HT-29 (cell line): ENCODE results near the gene EXO1. TPM values are rescaled to one million over a fixed set of nuclear protein-coding genes. Genes with fewer than 3 reads are reported as not detected.
"Not testable (repeated sequence)": the region's sequence is repeated elsewhere in the genome, so short reads cannot be mapped to it uniquely, and the experiment has no call there.

Experiments used
- DNase-seq: peaks from one replicate; pipeline ENCODE4 v3.0.0-alpha.2; 2015; ENCODE audit warnings: low spot score
- total RNA-seq: library from RNA; depleted of rRNA; stranded (reverse); fragments of >200 nt; shearing (Covaris generic); gene quantifications from 2 replicates; pipeline ENCODE4 v1.2.3, GENCODE V29; 2014

Gene EXO1
- total RNA-seq, 1 experiment from 2014 or later: 7.9 TPM

DNA sequence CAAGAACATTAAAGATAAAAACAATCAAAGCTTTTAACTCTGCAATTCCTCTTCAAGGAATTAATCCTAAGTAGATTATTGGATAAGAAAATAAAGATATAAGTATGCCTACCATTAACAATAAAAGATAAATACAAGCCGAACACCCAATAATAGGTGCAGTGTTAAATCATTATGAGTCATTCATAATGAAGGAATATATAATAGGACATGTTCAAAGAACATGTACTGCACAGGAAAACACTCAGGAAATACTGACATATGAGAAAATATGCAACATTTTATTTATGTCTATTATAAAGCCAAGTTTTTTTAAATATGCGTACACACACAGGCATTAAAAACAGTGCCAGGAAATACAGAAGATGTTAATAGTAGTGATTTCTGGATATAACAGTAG is 11.1 kb upstream of the EXO1 start:
- DNase-seq: no peak

- DNase-seq: no peak
Measured at GRCh38 chr1:241837416-241837815, 10.6 kb upstream of the EXO1 start.

- DNase-seq: no peak
Measured at GRCh38 chr1:241837901-241838300, 10.1 kb upstream of the EXO1 start.

GRCh38 chr1:241838897-241839296 is 9.1 kb upstream of the EXO1 start:
- no peak for DNase-seq

GRCh38 chr1:241839369-241839979 is 8.5 kb upstream of the EXO1 start:
- DNase-seq: no peak

DNA sequence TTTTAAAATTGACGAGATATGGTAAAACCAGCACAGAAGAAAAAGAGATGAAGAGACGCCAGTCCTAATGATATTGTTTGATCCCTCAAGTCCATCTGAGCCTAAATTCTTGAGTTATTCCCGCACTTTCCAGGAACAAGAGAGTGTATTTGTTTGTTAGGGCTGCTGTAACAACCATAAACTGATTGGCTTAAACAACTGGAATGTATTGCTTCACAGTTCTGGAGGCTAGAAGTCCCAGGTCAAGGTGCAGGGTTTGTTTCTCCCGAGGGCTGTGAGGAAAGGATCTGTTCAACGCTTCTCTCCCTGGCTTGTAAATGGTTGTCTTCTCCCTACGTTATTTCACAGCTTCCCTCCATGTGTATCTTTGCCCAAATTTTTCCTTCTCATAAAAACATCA is 7.8 kb upstream of the EXO1 start:
- no peak for DNase-seq

GRCh38 chr1:241841691-241842090 is 6.3 kb upstream of the EXO1 start:
- DNase-seq: no peak

- no peak for DNase-seq
Measured at GRCh38 chr1:241842565-241842964, 5.4 kb upstream of the EXO1 start.

GRCh38 chr1:241844593-241844992 is 3.4 kb upstream of the EXO1 start:
- no peak for DNase-seq

DNA sequence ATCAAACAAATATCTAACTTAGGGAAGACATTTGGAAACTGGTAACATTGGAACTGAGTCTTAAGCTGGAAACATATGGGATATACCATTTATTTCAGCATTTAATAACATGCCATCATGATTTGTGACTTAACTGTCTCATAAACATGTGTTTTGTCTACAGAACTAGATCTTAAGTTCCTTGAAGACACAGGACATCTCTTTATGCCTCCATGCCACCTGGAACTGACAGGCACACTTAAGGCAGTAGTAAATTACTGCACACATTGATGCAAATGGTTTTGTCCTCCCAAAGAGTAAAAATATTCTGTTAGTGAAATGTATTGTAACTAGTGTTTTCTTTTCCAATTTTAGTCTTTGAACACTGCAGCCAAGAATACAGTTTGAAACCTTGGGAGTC is 1.6 kb upstream of the EXO1 start:
- DNase-seq: no peak

GRCh38 chr1:241846862-241847539 is 1.0 kb upstream of the EXO1 start:
- no peak for DNase-seq

DNA sequence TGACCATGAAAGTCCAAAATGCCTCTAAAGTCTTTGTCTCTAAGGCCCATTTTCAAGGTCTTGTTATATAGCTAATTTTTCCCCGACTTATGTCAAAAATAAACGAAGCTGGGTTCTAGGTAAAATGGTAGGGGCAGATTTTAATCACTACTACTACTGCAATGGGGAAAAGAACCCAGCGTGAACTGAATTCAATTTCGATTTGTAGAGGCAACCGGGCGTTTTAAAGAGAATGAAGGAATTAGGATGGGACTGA is 536 bp upstream of the EXO1 start:
- no peak for DNase-seq

DNA sequence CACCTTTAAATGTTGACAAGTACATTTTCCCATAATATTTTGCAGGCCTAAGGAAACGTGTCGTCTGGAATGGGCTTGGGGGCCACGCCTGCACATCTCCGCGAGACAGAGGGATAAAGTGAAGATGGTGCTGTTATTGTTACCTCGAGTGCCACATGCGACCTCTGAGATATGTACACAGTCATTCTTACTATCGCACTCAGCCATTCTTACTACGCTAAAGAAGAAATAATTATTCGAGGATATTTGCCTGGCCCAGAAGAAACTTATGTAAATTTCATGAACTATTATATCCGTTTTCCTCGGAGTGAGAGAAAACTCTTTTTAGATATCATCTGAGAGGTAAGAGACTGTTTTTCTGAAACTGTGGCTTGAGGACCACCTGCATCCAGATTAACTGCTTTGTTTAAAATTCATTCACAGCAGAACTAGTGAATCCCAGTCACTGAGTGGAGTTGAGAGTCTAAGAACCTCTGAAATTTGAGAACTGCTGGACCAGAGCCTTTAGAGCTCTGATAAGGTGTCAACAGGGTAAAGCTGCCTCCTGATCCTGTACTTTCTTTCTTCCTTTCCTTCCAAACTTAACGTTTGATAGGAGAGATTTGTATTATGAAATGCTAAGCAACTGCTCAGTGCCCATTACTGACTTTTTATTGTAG is 811 bp downstream of the EXO1 start:
- no peak for DNase-seq

DNA sequence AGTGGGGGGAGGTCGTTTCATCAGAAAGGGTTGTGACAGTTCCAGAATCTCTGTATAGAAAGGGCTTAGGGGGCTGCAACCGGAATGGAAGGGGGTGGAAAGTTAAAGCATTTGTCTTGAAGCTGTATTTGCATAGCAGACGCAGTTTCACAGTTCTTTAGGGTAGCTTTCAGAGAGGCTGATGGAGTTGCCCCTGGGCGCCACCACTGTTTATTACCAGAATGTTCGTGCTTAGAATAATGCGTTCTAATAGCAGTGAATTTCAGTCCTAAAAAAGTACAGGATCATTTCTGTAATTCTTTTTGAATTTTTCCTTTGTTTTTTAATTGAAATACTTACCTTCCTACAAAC is 1.3 kb downstream of the EXO1 start:
- no peak for DNase-seq

GRCh38 chr1:241855545-241856140 is 7.6 kb downstream of the EXO1 start:
- DNase-seq: not testable (repeated sequence)

- no peak for DNase-seq
Measured at GRCh38 chr1:241857131-241857530, 9.1 kb downstream of the EXO1 start.

DNA sequence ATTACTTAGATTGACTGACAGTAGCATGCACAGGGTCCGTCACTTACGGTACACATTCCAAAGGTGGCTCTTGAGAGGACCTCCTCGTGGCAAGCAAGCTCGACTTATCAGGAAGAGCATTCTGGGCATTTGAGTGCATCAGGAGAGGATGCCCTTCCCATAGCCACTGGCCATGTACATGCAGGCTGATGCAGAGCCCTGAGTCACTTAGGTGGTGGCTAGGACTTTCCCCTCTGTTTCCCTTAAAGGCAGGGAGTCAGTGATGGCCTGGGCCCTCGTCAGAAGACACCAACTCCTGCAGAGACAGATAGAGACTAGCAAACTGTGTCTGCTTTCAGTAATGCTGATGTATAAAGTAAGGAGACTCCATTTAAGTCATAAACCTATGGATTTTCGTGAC is 12.9 kb downstream of the EXO1 start:
- DNase-seq: no peak

GRCh38 chr1:241869022-241869421 is 21.0 kb downstream of the EXO1 start:
- no peak for DNase-seq

GRCh38 chr1:241870336-241870735 is 22.3 kb downstream of the EXO1 start:
- DNase-seq: no peak

GRCh38 chr1:241870746-241871430 is 22.9 kb downstream of the EXO1 start:
- no peak for DNase-seq

DNA sequence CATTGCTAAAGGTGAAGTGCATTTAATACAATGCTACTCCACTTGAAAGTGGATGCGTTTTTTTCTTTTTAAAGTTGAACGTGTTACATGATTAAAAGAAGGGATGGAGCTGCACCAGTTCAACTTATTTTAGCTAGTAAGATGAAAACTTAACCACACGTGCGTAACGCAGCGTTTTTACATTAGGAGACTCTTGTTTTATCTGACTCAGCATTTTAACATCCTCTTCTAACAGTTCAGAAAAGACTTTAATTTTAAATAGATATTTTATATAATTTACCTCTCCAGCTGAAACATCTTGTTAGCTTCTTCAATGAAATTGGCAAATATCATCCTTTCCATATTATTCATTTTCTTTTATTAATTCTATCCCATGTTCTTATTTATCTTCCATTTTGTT is 33.4 kb downstream of the EXO1 start:
- DNase-seq: no peak

DNA sequence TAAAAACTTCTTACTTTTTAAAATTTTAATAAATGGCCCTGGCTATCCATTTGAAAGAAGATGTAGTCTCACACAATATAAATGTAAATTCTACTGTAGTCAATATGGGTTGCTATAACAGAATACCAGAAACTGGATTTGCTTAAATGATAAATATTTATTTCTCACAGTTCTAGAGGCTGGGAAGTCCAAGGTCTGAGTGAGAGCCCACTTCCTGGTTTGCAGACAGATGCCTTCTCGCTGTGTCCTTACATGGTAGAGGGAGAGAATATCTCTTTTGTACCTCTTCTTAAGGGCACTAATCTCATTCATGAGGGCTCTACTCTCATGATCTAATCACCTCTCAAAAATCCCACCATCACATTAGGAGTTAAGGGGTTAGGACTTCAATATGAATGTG is 35.2 kb downstream of the EXO1 start:
- DNase-seq: no peak

DNA sequence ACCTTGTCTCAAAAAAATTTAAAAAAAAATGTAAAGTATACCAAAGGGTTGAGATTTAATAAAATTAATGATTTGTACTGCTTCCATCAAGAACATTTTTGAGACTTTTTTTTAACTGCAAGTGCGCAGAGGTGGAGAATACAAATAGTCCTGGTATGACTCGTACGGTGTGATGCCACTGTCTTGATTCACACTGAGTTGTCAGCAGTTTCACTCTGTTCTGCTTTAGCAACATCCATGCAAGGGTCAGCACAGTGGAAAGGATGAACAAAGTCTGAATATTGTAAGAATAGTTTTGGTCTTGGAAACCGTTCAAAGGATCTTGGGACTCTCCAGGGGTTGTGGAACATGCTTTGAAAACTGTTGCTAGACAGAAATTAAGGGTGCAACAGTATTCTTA is 40.2 kb downstream of the EXO1 start:
- DNase-seq: no peak
